ENCODE data around the gene LIN28A.
"Not testable (repeated sequence)": the region's sequence is repeated elsewhere in the genome, so short reads cannot be mapped to it uniquely, and the experiment has no call there.

Gene LIN28A, protein sequence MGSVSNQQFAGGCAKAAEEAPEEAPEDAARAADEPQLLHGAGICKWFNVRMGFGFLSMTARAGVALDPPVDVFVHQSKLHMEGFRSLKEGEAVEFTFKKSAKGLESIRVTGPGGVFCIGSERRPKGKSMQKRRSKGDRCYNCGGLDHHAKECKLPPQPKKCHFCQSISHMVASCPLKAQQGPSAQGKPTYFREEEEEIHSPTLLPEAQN

DNA sequence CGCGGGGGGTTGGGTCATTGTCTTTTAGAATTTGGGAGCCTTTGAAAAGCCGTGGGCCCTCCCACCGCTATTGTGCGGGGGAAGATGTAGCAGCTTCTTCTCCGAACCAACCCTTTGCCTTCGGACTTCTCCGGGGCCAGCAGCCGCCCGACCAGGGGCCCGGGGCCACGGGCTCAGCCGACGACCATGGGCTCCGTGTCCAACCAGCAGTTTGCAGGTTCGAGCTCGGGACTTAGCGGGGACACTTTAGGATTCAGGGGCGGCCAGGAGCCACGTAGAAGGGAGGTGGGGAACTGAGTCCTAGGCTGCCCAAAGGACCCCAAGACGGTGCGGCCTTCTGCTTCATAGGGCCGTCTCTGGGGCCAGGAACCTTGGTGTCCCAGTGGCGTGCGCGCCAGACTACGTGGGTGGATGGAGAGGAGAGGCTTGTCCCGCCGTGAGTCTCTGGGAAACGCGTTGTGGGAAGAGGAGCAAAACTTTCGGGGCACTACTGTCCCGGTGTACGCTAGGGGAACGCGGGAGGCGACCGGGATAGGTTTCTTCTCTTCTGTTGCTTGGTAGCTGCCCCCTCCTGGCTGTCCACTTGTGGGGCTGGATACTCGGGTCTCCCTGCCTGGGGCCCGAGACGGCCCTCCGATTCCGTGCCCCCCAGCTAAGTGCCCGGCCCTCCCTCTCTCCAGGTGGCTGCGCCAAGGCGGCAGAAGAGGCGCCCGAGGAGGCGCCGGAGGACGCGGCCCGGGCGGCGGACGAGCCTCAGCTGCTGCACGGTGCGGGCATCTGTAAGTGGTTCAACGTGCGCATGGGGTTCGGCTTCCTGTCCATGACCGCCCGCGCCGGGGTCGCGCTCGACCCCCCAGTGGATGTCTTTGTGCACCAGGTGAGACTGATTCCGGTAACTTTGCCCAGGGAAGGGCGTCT is at the start of gene LIN28A:
TSS of gene LIN28A (plus strand) at position 112 of the 918 bp plus-strand sequence. CDS start at position 187, 75 bp downstream.
- no peak for DNase-seq (ENCODE audit: low read depth)

GRCh38 chr1:26361605-26362122 is 49.0 kb upstream of the LIN28A start:
- DNase-seq (ENCODE audit: low read depth) = no peak

- DNase-seq (ENCODE audit: low read depth) = no peak
Measured at GRCh38 chr1:26362331-26362730, 48.3 kb upstream of the LIN28A start.

GRCh38 chr1:26363549-26364448 is 46.8 kb upstream of the LIN28A start:
- DNase-seq (ENCODE audit: low read depth) = peak; percentile 81

GRCh38 chr1:26364956-26365355 is 45.7 kb upstream of the LIN28A start:
- no peak for DNase-seq (ENCODE audit: low read depth)

- no peak for DNase-seq (ENCODE audit: low read depth)
Measured at GRCh38 chr1:26367441-26367840, 43.2 kb upstream of the LIN28A start.

- DNase-seq (ENCODE audit: low read depth) = no peak
Measured at GRCh38 chr1:26368006-26368405, 42.6 kb upstream of the LIN28A start.

- DNase-seq (ENCODE audit: low read depth) = no peak
Measured at GRCh38 chr1:26368486-26368885, 42.1 kb upstream of the LIN28A start.

GRCh38 chr1:26370591-26371382 is 39.8 kb upstream of the LIN28A start:
- DNase-seq (ENCODE audit: low read depth) = no peak

DNA sequence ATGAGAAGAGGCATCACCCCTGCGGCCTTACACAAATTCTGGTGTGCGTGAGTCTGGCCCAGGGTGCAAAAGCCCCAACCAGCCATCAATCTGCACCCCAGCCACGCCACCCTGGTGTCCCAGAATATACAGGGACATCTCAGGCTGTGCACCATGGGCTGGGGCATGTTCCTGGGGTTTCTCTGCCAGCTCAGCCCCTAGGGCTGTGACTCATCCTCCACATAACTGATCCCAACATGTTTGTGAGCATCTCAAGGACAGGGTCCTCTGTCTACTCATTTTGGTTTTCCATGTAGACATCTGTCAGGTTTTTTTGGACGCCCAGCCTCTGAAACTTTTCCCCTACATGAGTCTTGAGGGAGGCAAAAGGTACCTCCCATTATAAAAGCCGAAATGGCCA is 38.6 kb upstream of the LIN28A start:
- DNase-seq (ENCODE audit: low read depth) = no peak

- not testable (repeated sequence) for DNase-seq (ENCODE audit: low read depth)
Measured at GRCh38 chr1:26372611-26373010, 38.0 kb upstream of the LIN28A start, which contains the start of gene ZNF683. Gene ZNF683 (minus strand): TSS chr1:26372750. CDS start chr1:26368571, 4,179 bp downstream.

GRCh38 chr1:26373281-26373680 is 37.3 kb upstream of the LIN28A start:
- DNase-seq (ENCODE audit: low read depth) = no peak

DNA sequence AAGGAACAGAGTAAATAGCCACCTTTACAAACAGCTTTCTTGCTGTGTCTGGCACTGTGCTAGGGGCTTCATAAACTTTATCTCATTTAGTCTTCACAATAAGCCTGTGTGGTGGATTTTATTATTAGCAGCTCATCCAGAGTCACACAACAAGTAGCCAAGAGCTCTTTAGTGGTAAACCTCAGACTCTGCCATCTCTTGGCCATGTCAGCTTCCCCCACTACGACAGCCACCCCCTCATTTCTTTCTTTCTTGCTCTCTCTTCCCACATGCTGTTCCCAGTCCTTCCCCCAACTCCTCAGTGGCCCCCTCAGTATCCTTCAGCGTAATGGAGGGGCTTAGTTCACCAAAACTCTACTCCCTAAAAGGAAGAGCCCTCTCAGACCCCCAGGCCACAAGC is 36.8 kb upstream of the LIN28A start:
- no peak for DNase-seq (ENCODE audit: low read depth)

- not testable (repeated sequence) for DNase-seq (ENCODE audit: low read depth)
Measured at GRCh38 chr1:26374361-26374760, 36.3 kb upstream of the LIN28A start.

DNA sequence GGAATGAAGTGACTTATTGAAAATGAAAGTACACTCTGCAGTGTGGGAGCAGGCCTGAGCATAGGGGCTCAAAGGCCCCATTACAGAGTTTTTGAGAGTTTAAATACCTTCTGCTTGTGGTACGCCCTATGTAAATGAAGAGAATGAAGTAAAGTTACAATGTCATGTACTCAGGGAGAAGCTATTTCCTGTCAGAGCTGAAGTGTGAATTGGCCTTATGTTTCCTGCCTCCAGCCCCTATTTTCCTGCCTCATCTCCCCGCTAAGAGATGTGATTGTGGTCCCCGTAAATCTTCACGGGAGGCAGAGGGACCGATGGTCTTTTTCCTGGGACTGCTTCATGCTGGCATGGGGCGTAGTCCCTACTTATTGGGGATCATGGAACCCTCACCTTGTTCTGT is 35.5 kb upstream of the LIN28A start:
- no peak for DNase-seq (ENCODE audit: low read depth)

- no peak for DNase-seq (ENCODE audit: low read depth)
Measured at GRCh38 chr1:26376050-26376449, 34.6 kb upstream of the LIN28A start.

DNA sequence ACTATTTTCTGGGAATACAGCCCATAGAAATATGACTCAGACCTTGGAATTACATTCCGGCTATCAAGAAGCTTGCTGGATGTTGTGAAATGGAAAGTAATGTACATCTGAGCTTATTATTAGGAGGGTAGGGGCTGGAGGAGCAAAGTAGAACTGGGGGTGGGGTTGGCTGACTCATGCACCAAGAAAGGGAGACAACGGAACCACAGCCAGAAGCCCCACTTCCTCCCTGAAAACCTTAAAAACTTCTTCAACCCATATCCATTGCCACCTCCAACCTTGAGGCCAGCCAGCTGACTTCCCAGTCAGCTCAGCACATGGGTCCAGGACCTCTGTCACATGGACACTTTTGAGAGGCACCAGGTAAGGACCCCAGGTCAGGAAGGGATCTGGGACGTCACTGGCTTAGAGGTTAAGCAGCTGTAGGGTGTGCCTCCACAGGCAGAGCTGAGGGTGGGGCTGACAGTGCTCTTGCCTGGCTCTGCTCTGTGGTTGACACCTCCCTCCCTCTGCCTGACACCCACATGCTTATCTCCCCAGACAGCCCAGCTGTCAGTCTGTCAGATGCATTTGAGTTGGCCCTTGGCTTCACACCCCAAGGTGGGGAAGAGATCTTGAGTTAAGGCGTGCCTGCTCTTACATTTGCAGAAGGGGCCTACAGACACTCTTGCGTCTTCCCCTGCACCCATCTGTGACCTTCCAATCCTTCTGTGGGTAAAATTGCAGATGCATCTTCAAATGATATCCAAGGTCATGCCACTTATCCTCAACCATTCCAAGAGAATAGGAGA is 32.3 kb upstream of the LIN28A start:
- DNase-seq (ENCODE audit: low read depth) = peak; percentile 70

- DNase-seq (ENCODE audit: low read depth) = no peak
Measured at GRCh38 chr1:26378879-26379251, 31.8 kb upstream of the LIN28A start.

DNA sequence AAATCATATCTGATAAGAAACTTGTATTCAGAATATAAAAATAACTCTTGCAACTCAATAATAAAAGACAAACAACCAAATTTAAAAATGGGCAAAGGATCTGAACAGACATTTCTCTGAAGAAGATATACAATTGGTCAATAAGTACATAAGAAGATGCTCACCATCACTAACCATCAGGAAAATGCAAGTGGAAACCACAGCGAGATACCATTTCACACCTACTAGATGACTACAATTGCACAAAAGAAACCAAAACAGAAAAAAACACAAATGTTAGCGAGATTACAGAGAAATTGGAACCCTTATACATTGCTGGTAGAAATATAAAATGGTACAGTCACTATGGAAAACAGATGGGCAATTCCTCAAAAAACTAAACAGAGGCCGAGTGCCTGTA is 26.5 kb upstream of the LIN28A start:
- DNase-seq (ENCODE audit: low read depth) = no peak

- DNase-seq (ENCODE audit: low read depth) = not testable (repeated sequence)
Measured at GRCh38 chr1:26385063-26385462, 25.6 kb upstream of the LIN28A start.
